T-helper 1 cell (primary cell): Measurements from ENCODE around the gene TYW1.
A peak's percentile ranks its signal among the peaks of the same experiment; 100 is the strongest.
"Not testable (repeated sequence)": the region's sequence is repeated elsewhere in the genome, so short reads cannot be mapped to it uniquely, and the experiment has no call there.

Experiments
- DNase-seq, 5 donors: peaks; one replicate each; pipeline ENCODE4 v3.0.0-alpha.2; 2012 to 2020

Gene TYW1

DNA sequence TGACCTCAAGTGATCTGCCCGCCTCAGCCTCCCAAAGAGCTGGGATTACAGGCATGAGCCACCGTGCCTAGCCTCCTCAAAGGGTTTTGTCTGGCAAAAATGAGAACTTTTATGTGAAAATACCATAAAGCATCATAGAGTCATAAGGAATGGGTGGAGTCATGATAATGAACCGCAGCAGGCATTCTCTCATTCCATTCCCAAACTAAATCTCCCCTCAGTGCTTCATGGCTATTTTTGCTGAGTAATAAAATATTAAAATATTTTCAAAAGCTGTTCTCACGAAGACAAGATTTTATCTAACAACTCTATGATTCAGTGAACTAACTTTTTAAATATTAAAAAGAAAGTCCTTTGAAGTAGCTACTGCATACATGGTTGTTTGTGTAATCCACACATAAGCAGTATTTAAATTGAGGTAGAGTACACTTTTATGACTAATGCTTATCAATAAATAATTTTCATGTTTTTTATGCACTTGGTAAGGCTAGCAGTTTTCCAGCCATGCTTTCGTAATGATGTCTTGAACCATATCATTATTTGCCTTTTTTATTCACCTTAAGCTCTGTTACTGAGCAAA is 195.6 kb downstream of the TYW1 start:
- not testable (repeated sequence) for DNase-seq

DNA sequence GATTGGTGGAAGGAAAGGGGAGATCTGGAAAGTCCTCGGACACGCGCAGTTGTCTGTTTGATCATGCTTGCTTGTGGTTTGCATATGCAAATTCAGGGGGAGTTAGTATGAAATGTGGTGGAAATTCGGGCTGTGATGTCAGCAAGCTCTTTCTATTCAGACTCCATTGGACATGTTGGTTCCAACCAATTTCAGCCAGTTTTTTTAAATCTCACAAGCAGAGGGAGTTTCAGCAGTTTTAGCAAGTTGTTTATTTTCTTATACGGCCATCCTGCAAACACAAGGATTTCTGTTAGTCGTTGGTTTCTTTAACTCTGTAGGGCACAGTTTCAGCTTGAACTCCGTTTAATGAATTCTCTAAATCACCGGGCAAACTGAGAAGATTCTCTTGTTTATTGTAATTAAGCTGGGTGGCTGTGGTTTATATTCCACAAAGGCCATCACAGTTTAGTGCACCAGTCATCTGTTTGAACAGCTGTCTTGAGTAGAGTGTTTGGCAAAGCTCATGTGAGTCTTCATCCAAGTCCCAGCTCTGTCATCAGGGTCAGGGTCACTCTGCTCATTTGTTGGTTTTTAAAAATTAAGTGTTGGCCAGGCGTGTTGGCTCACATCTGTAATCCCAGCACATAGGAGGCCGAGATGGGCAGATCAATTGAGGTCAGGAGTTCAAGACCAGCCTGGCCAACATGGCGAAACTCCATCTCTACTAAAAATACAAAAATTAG is 196.4 kb downstream of the TYW1 start:
- not testable (repeated sequence) for DNase-seq

DNA sequence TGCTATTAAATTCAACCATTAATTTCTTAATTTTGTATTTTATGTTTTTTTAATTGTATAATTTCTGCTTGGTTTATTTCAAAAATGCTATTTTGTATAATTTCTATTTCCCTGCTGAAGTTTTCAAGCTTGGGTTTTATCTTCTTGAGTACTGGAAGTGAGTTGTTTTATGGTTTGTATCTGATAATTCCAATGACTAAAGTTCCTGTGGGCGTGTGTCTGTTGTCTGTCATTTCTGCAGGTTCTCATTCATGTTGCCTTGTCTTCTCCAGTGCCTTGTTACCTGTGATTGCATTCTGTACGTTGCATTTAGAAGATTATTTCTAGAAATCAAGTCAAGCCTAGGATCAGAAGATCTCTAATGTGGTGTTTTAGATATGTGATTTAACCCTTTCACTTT is 199.5 kb downstream of the TYW1 start:
- DNase-seq, result not testable (repeated sequence)

DNA sequence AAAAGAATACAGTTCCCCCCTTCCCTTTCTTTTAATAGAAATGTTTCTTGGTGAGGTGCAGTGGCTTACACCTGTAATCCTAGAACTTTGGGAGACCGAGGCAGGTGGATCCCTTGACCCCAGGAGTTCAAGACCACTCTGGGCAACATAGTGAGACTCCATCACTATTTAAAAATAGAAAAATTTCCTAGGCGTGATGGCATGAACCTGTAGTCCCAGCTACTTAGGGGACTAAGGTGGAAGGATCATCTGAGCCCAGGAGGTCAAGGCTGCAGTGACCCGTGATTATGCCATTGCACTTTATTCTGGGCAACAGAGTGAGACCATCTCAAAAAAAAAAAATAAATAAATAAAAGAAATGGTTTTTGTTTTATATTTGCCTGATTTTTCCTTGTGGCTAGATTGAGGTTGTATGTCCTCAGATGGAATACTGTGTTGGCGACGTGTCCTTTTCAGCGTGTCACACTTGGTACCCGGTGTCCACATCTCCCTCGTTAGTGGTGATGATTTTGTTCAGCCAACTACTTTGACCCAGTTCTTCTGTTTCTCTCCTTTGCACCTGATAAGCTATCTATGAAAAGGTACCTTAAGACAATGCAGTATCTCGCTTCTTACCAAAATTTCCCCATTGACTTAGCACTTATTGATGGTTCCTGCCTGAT is 202.4 kb downstream of the TYW1 start:
- not testable (repeated sequence) for DNase-seq

DNA sequence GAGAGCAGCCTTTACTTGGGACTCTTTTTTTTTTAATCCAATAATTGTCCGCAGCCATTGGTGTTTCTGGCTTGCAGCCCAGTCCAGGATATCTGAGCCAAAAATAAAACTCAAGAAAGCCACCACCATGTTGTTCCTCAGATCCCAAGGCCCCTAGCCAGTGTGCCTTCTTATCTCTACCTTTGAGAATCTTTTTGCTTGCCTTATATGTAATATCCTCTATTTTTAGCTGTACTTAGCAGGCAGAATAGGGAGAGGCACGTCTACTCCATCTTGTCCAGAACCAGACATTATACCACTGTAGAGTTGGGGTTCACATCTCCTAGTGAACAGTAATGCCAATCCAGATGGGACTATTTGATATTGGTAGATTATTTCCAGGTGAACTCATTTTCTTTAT is 209.1 kb downstream of the TYW1 start:
- not testable (repeated sequence) for DNase-seq

DNA sequence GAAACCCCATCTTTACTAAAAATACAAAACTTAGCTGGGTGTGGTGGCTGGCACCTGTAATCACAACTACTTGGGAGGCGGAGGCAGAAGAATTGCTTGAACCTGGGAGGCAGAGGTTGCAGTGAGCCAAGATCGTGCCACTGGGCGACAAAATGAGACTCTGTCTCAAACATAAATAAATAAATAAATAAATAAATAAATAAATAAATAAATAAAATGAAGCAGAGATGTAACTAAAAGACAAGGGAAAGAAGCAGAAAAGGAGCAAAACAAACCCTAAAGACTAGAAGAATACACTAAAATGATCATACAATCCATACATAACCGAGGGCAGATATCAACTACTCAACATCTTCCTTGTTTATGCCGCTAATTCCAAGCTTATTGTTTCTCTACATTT is 209.8 kb downstream of the TYW1 start:
- no peak for DNase-seq

DNA sequence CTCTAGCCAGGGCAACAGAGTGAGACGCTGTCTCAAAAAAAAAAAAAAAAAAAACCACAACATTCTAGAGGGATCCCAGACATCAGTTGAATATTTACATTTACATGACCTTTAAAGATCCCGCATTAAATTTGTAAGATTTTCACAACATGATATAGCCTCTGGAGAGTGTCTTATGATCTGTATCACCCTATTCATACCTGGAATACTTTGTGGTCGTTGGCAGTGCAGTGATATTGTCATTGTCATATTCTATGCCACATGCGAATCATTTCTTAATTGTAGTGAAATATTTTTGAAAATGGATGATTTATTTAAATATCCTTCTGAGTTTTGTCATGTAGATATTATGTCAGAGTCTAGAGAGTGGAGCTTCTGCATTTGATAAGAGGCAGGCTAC is 212.0 kb downstream of the TYW1 start:
- DNase-seq, result not testable (repeated sequence)

DNA sequence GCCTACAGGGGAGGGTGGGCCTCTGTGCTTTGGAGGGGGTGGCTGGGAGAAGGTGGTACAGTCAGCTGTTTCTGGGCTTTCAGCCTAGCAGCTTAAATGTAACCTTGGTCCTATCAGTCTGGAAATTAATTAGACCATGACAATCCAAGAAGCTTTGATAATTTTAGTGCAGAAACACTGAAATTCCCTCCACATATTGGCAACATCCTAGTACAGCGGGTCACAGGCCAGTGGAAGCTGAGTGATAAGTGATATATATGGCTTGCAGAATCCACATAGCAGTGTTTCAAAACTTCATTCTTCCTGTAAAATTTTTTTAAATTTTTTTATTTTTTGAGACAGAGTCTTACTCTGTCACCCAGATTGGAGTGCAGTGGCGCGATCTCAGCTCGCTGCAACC is 212.6 kb downstream of the TYW1 start:
- DNase-seq, result no peak

DNA sequence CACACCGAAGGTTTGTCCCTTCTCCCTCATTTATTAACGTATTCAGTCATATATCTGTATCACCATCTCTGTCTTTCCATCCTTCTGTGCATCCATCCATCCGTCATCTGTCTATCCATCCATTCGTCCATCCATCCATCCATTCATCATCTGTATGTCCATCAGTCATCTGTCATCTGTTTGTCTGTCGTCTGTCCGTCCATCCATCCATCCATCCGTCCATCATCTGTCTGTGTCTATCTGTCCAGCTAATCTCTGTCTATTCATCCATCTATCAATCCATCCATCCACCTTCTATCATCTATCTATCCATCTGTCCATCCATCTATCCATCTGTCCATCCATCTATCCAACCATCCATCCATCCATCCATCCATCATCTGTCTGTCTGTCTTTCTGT is 213.9 kb downstream of the TYW1 start:
- no peak for DNase-seq

DNA sequence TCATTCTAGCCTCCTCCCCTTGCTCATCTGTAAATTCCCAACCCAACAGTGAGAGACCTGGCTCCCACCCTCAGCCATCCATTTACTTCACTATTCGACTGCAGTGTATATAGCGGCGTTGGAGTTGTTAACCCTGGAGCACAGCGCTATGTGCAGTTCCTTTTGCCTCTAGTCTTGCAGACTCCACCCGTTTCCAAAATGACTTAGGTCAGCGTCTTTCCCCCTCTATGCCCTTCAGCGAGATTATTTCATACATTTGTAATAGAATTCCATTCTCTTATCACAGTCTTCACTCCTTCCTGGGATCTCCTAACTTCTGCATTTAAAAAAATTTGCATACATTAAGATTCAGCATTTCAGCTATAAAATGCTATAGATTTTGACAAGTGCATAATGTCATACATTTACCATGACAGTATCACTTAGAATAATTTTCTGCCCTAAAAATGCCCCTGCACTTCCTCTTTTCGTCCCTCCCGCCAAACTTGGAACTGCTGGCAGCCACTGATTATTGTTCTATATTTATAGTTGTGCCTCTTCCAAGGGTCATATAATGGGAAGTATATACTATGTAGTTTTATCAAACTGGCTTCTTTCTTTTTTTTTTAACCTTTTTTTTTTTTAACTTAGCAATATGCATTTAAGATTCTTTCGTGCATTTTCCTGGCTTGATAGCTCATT is 215.2 kb downstream of the TYW1 start:
- DNase-seq, result not testable (repeated sequence)

DNA sequence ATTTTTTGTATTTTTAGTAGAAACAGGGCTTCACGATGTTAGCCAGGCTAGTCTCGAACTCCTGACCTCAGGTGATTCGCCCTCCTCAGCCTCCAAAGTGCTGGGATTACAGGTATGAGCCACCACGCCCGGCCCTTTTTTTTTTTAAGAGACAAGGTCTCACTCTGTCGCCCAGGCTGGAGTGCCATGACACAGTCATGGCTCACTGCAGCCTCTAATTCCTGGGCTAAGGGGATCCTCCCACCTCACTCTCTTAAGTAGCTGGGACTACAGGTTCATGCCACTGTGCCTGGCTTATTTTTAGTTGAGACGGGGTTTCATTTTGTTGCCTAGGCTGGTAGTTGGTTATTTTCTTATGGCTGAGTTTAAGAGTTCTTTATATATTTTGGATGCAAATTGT is 216.4 kb downstream of the TYW1 start:
- DNase-seq, result not testable (repeated sequence)

DNA sequence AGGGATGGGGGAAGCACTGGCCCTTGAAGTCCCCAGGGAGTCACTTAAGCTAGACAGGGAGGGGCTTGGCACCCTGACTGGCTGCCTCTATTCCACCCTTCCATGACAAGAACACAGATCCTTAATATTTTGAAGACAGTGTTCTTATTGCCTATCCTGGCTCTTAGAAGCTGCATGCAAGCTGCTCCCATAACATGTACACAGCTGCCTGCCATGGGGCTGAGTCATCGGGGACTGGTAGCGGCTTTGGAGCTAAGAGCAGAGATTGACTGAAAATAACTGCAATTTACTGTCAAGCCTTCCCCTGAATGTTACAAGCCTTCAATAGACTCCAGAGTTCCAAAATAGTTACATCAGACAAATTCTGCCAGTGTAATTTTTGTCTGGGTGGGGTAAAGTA is 226.9 kb downstream of the TYW1 start:
- not testable (repeated sequence) for DNase-seq

DNA sequence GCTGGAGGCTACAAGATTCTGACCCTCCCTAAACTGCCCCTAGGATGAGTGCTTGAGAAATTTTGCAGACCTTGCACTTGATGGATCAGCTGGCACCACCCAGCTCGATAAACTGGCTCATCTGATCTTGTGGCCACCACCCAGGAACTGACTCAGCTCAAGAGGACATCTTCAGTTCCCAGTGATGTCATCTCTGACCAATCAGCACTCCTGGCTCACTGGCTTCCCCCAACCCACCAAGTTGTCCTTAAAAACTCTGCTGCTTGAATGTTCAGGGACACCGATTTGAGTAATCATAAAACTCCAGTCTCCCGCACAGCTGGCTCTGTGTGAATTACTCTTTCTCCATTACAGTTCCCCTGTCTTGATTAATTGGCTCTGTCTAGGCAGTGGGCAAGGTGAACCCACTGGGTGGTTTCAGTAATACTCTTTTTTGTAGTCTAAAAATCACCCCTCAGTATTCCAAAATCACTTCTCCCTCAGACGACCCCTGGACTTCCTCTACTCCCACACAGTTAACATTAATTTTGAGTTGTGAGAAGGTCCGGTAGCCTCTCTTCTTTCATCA is 229.8 kb downstream of the TYW1 start:
- DNase-seq, result peak in 1 of 5 donors; percentile 36

DNA sequence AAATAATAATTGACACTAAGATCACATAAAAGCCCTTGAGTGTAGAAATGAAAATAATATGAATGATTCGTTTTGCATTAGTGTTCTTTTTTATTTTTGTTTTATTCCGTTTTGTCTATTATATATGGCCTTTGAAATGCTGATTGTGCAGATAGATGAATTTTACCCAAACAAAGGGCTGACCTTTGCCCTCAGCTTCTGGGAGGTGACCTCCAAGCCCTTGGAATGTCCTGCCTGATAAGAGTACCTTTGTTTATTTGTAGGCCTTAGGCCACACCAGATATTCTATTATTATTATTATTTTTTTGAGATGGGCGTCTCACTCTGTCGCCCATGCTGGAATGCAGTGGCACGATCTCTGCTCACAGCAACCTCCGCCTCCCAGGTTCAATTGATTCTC is 230.3 kb downstream of the TYW1 start:
- not testable (repeated sequence) for DNase-seq

DNA sequence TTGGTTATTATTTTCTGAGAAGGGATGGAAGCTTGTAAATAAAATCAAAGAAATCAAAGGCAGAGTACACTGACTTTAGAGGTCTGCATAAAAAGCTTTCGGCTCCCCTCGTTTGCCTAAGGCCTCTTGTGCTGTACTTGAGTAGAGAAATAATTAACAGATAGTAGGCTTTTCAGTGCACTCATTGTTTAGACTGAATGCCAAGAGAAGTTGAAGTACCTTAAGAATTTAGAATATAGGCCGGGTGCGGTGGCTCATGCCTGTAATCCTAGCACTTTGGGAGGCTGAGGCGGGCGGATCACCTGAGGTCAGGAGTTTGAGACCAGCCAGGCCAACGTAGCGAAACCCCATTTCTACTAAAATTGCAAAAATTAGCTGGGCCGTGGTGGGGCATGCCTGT is 232.4 kb downstream of the TYW1 start:
- not testable (repeated sequence) for DNase-seq

DNA sequence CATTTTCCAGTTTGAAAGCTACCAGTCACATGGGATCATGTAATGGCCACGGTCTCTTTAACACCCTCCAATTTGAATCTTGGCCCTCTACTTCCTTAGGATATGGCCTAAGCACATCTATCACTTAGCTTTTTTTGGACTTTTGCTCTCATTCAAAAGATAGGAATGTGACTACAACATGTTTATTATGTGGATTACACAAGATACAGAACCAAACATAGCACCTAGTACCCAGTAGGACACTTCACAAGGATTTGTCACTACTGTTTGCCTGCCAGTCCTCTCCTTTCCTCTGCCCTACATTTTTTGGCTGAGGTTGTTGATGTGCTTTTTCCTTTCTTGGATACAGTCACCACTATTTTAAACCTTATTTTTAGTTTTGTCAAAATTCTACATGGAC is 233.4 kb downstream of the TYW1 start:
- DNase-seq, result not testable (repeated sequence)

DNA sequence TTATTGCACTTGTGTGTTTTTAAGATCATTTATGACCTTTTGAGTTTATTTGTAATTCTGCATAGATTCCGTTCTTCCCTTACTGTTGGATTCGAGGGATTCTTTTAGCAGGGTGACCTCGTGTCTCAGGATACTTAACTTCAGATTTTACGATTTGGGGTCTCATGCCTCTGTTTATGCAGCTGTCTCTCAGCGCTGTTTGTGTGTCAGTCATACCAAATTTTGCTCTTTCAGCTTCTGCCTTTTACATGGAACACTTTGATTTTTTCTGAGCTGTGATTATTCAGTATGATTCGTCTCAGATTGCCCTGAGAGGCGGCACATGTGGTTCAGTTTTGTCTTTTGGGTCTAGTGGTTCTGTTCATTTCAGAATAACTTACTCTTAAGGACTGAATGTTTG is 236.9 kb downstream of the TYW1 start:
- DNase-seq, result not testable (repeated sequence)

DNA sequence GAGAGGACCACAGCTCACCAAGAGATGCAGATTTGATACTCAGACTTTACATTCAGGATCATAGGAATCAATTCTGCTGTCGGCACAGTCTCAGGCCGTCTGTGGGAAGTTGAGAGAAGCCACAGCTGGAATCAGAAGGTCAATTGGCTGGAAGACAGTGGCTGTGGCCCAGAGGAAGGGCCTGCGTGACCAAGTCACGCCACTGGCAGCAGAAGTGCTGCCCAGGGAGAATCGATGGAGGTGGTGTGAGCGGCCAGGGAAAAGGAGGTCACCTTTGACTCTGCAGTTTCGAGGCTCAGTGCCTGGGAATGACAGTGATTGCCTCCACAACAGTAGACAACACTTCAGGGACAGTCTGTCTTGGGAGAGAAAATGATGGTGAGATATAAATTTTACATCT is 239.6 kb downstream of the TYW1 start:
- not testable (repeated sequence) for DNase-seq

DNA sequence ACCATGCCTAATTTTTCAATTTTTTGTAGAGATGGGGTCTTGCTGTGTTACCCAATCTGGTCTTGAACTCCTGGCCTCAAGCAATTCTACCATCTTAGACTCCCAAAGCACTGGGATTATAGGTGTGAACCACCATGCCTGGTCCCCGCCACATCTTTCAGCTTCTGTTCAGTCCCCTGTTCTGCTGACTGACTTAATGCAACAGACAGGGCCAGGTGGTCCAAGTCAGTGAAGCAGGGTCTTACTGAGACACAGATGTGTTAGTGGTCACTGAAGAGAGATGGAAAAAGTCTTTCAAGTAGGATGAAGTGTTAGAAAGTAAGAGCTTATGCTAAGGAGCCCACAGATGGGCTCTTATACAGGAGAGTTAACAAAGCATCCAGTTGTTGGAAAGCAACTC is 246.2 kb downstream of the TYW1 start:
- DNase-seq, result not testable (repeated sequence)

DNA sequence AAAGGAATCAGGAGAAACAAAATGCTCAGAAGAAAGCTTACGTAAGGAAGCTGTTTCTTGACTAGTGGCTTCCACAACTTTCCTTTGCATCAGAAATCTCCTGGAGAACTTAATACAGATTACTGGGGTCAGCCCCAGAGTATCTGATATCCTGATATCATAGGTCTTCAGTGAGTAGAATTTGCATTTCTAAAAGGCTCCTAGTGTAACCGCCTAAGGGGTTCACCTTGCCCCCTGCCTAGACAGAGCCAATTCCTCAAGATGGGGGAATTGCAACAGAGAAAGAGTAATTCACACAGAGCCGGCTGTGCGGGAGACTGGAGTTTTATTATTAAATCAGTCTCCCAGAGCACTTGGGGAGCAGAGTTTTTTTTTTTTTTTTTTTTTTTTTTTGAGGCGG is 251.7 kb downstream of the TYW1 start:
- DNase-seq, result not testable (repeated sequence)

DNA sequence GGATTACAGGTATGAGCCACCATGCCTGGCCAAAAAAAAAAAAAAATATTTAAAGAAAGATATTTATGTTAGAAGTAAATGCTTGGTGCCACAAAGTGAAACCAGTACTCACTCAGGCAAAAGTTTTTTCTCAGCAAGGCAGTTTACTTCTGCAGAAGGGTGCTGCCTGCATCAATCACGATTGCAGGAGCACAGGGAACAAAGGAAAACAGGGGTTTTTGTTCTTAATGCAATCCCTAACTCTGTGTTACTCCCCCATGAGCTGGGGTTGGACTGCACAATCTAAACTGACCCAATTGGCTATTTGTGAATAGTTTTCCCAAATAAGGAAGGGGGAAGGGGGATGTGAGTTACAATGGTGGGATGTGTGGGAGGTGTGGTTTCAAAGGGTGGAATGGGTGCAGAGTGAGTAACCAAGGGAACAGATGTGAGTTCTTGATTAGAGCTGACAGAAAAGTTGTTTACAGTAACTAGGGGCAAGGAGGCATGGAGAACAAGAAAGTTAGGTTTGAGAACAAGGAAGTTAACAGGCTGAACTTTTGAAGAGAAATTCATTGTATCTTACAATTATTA is 255.4 kb downstream of the TYW1 start:
- no peak for DNase-seq

DNA sequence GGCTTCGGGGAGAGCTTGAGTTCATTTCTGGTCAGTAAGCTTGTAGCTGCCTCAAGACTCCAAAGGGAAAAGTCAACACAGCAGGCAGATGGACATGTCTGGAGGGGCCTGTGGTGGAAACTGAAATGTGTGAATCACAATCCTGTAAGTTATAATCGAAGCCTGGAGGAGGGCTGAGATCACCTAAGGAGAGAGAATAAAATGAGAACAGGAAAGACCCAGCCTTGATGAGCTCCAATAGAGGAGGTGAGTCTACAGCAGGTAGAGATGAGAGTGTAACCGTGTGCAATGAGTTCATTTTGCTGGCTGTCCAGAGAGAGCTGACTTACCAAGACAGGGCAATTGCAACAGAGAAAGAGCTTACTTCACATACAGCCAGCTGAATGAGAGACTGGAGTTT is 258.4 kb downstream of the TYW1 start:
- not testable (repeated sequence) for DNase-seq

DNA sequence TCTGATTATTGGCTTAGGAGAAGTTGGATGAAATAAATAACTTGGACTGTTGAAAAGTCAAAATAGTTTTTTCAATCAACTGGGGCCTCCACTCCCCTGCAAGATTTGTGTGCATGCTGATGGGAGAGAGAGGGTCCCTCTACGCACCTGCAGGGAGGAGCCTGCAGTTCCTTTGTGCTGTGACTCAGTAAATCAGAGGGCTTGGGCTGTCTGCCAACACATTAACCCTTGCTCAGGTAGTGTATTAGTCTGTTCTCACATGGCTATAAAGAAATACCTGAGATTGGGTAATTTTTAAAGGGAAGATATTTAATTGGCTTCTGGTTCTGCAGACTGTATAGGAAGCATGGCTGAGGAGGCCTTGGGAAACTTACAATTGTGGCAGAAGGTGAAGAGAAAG is 261.1 kb downstream of the TYW1 start:
- DNase-seq, result not testable (repeated sequence)
